GM12891 (cell line): Measurements from ENCODE around the gene DGCR8.

ENCODE experiments used
- PAX5 ChIP-seq: IDR thresholded peaks from 2 replicates; pipeline ENCODE4 v1.6.1; 2011; ENCODE audit warnings: low read length, moderate library complexity, mild to moderate bottlenecking; ENCODE audit not compliant: insufficient read depth, severe bottlenecking
- POLR2A ChIP-seq: IDR thresholded peaks from 2 replicates; pipeline ENCODE4 v1.6.1; 2011; ENCODE audit warnings: low read depth, low read length, control low read depth
- POLR2AphosphoS5 ChIP-seq: IDR thresholded peaks from 2 replicates; pipeline ENCODE4 v1.6.1; 2011; ENCODE audit warnings: low read depth, low read length, control low read depth
- SPI1 ChIP-seq: IDR thresholded peaks from 2 replicates; pipeline ENCODE4 v1.6.1; 2011; ENCODE audit warnings: low read depth, low read length, control low read depth
- TAF1 ChIP-seq: IDR thresholded peaks from 2 replicates; pipeline ENCODE4 v1.6.1; 2011; ENCODE audit warnings: low read depth, low read length, control low read depth

DNA sequence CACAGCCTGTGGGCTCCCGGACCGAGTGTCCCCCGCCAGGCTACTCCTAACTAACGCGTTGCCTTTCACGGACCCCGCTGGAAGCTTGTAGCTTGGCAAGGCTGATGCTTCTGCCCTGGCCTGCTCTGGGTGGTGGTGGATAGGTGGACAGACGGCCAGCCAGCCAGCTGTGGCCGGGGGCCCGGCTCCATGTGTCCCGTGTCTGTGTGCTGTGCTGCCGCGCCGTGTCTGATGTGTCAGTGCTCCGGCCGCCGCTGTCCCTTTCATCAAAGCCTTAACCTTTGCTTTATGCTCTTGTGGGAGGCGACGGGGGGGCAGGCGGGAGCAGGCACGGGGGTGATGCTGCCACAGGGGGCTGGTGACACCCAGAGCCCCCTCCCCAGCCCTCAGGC, 65.8 kb downstream of the DGCR8 start:
- TF ChIP-seq POLR2AphosphoS5: no peak
- TF ChIP-seq SPI1: no peak
- no peak for TF ChIP-seq POLR2A
- TF ChIP-seq PAX5: no peak
- TF ChIP-seq TAF1: no peak
